Coronary artery (tissue), 2 donors: ENCODE results near the gene RNU6-9.

Experiments
- DNase-seq: peaks from one replicate; pipeline ENCODE4 v3.0.0-alpha.2; 2017; ENCODE audit warnings: low spot score
- H3K27ac ChIP-seq, 2 donors: fragments of 200-600 bp; sonication (generic); one replicate each; pipeline ENCODE4 v1.5.1; 2016 to 2019
- H3K4me3 ChIP-seq: fragments of 200-600 bp; sonication (generic); 2 replicates; pipeline ENCODE4 v1.5.1; 2016; ENCODE audit warnings: mild to moderate bottlenecking, moderate library complexity
- CTCF ChIP-seq: fragments of 200-600 bp; sonication (generic); IDR thresholded peaks from one replicate; pipeline ENCODE4 v1.5.1; 2019; ENCODE audit warnings: antibody characterized with exemption

The RNU6-9 gene

GRCh38 chr19:902093-902370 is 8.7 kb downstream of the RNU6-9 start:
- no peak overlapping the region for H3K4me3 ChIP-seq
- no peak overlapping the region for H3K27ac ChIP-seq
- DNase-seq, result no peak
- no peak for TF ChIP-seq CTCF

GRCh38 chr19:902446-903226 is 9.4 kb downstream of the RNU6-9 start:
- Histone ChIP-seq H3K27ac (no peak overlapping the region), H3K4me3 (no peak overlapping the region)
- DNase-seq, result no peak
- no peak for TF ChIP-seq CTCF

GRCh38 chr19:903266-903797 is 10.0 kb downstream of the RNU6-9 start:
- no peak for DNase-seq
- TF ChIP-seq CTCF, result no peak
- H3K27ac ChIP-seq, result no peak overlapping the region
- H3K4me3 ChIP-seq, result no peak overlapping the region

GRCh38 chr19:904545-904944 is 11.3 kb downstream of the RNU6-9 start:
- no peak for TF ChIP-seq CTCF
- no peak overlapping the region for H3K27ac ChIP-seq
- DNase-seq, result no peak
- no peak overlapping the region for H3K4me3 ChIP-seq

DNA sequence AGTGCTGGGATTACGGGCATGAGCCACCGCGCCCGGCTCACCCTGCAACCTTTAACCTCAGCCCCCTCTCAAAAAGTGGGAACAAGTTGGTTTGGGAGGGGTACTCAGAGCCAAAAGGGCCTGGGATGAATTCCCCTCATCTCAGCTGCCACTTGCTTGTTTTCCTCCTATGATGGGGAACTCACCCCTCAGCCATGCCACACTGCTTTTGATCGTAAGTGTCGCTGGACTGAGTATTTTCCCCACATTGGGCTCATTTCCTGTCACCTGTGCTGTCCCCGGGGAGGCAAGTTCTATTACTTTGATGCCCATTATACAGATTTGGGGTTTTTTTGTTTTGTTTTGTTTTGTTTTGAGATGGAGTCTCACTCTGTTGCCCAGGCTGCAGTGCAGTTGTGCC is 13.2 kb downstream of the RNU6-9 start:
- no peak overlapping the region for H3K27ac ChIP-seq

DNA sequence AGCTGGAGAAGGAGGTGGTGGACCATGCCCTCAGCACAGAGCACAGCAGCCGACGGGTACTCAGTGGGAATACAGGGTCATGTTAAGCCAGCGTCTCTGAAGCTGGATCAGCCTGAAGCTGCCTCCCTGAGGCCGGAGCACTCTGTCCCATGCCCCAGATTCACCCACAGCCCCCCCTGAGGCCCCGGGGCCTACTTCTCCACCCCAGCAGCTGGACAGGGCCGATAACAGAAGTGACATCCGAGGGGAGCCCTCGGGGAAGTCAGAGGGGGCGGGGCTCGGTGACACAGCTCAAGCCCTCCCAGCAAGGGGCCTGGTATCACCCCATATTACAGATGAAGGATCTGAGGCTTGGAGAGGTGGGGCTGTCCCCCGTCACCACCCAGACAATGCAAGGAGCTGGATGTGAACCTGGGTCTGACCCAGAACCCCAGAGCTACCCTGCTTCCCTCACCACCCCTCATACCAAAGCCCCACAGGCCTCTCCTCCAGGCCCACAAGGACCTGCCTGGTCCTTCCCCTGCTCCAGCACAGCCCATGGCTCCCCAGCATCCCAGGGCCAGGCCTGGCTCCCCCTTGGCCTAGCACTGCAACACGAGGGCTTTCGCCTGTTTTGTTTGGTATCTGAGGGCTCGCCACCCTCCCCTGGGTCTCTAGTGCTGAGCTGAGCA is 14.0 kb downstream of the RNU6-9 start:
- no peak for TF ChIP-seq CTCF
- H3K4me3 ChIP-seq, result no peak overlapping the region
- no peak overlapping the region for H3K27ac ChIP-seq
- DNase-seq, result no peak

More for the DNA sequence above, 13.2 kb downstream of the RNU6-9 start:
- DNase-seq, result no peak
- no peak overlapping the region for H3K4me3 ChIP-seq
- TF ChIP-seq CTCF, result no peak
